HG03039 (cell line): ENCODE data around the gene BCAS1.

Experiments used
- ATAC-seq: cut with Tn5 transposase; IDR thresholded peaks from one replicate; pipeline ENCODE4 v1.9.1; 2021; ENCODE audit warnings: mild to moderate bottlenecking, moderate library complexity; ENCODE audit not compliant: unreplicated experiment

Gene BCAS1

DNA sequence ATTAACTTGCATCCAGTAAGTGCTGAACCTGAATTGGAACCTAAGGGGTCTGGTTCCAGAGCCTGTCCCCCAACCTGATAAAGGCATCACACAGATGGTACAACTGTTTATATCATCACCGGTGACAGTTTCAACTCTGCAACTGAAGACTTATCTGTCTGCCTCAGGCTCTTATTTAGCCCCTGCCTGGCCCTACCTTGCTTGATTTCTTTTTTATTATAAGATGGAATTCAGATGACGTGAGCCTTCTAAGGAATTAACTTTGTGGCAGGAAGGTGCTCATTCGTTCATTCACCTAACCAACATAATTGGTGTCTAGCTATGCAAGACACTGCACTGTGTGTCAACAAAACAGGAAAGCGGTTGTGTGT lies 175.0 kb downstream of the BCAS1 start:
- ATAC-seq, result no peak

DNA sequence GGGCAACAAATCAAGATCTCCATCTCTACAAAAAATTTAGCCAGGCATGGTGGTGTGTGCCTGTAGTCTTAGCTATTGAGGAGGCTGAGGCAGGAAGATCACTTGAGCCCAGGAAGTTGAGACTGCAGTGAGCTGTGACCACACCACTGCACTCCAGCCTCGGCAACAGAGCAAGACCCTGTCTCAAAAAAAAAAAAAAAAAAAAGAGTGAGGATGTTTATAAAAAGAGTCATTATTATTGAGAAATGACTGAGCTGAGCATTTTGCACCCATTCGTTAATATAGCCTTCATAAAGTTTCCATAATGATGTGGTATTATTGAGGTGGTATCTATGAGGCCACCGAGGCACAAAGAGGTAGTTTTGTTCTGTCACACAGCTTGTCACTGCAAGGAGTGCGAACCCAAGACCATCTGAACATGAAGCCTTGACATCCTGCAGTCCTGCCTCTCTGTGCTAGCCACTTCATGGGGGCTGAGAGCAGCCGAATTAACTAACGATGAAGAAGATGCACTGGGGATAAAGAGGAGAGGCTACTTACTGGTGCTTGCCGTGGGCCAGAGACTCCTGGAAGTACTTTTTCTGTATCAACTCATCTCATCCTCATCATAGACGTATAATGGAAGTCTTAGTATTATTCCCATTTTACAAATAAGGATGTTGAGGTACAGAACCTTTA lies 175.5 kb downstream of the BCAS1 start:
- ATAC-seq, result no peak
